ENCODE measurements around the gene DUXA. TPM values are rescaled to one million over a fixed set of nuclear protein-coding genes. Genes with fewer than 3 reads are reported as not detected.
"Not testable (repeated sequence)": the region's sequence is repeated elsewhere in the genome, so short reads cannot be mapped to it uniquely, and the experiment has no call there.

The DUXA gene
- total RNA-seq (2014; rRNA removed; shearing (Covaris generic)), result not detected in 2 replicates

- Histone ChIP-seq H3K27me3 (replicated peaks) (no peaks in the 10 kb centered on the region), H3K4me1 (replicated peaks) (no peaks in the 10 kb centered on the region), H3K27ac (no peak within 1 kb of the TSS), H3K4me3 (no peak within 1 kb of the TSS), H3K36me3 (no peaks in the 10 kb centered on the region), H3K9me3 (replicated peaks) (peaks cover 3% of the 10 kb centered on the region; the same call in 1 of the 2 replicates)
- DNase-seq (ENCODE audit: low read depth in 1 of 2, low spot score in 2 of 2), result no peak
These were observed at the start of gene DUXA for GRCh38 chr19:57167385-57167784. TSS of gene DUXA (minus strand) at chr19:57167485. CDS start at chr19:57167443, 42 bp downstream.

GRCh38 chr19:57212109-57212508 lies 44.8 kb upstream of the DUXA start:
- DNase-seq (ENCODE audit: low read depth in 1 of 2, low spot score in 2 of 2), result no peak
- H3K36me3 ChIP-seq, result peaks cover 79% of the 10 kb centered on the region

GRCh38 chr19:57210381-57210780 lies 43.1 kb upstream of the DUXA start:
- Histone ChIP-seq H3K4me1 (replicated peaks) (no peaks in the 10 kb centered on the region), H3K27me3 (replicated peaks) (no peaks in the 10 kb centered on the region), H3K9me3 (replicated peaks) (0 out of 2 replicates have a peak, but pooled peaks cover 5% of the 10 kb centered on the region), H3K4me3 (no peak overlapping the region), H3K36me3 (peaks cover 90% of the 10 kb centered on the region), H3K27ac (no peak overlapping the region)
- no peak for DNase-seq (ENCODE audit: low read depth in 1 of 2, low spot score in 2 of 2)

More at GRCh38 chr19:57212109-57212508, 44.8 kb upstream of the DUXA start:
- H3K4me1 ChIP-seq (replicated peaks), result no peaks in the 10 kb centered on the region
- no peak overlapping the region for H3K27ac ChIP-seq
- no peak overlapping the region for H3K4me3 ChIP-seq
- H3K9me3 ChIP-seq (replicated peaks), result 0 out of 2 replicates have a peak, but pooled peaks cover 5% of the 10 kb centered on the region
- no peaks in the 10 kb centered on the region for H3K27me3 ChIP-seq (replicated peaks)

GRCh38 chr19:57202160-57202559 lies 34.9 kb upstream of the DUXA start:
- H3K4me3 ChIP-seq, result no peak overlapping the region
- no peaks in the 10 kb centered on the region for H3K9me3 ChIP-seq (replicated peaks)
- peaks cover 84% of the 10 kb centered on the region for H3K36me3 ChIP-seq
- H3K27me3 ChIP-seq (replicated peaks), result no peaks in the 10 kb centered on the region
- H3K4me1 ChIP-seq (replicated peaks), result no peaks in the 10 kb centered on the region
- no peak for DNase-seq (ENCODE audit: low read depth in 1 of 2, low spot score in 2 of 2)
- H3K27ac ChIP-seq, result no peak overlapping the region

- H3K36me3 ChIP-seq, result peaks cover 87% of the 10 kb centered on the region
- not testable (repeated sequence) for H3K4me3 ChIP-seq; H3K27ac ChIP-seq; H3K9me3 ChIP-seq (replicated peaks); H3K27me3 ChIP-seq (replicated peaks); DNase-seq (ENCODE audit: low read depth in 1 of 2, low spot score in 2 of 2); H3K4me1 ChIP-seq (replicated peaks)
These were observed 30.6 kb upstream of the DUXA start for GRCh38 chr19:57197874-57198273.

GRCh38 chr19:57192993-57193392 lies 25.7 kb upstream of the DUXA start:
- DNase-seq (ENCODE audit: low read depth in 1 of 2, low spot score in 2 of 2), result no peak
- peaks cover 8% of the 10 kb centered on the region for H3K4me1 ChIP-seq (replicated peaks)
- no peak overlapping the region for H3K27ac ChIP-seq
- peak overlapping the region; percentile 79 for H3K4me3 ChIP-seq
- no peaks in the 10 kb centered on the region for H3K27me3 ChIP-seq (replicated peaks)
- H3K36me3 ChIP-seq, result peaks cover 63% of the 10 kb centered on the region
- H3K9me3 ChIP-seq (replicated peaks), result peaks cover 10% of the 10 kb centered on the region

- Histone ChIP-seq H3K4me3 (peak overlapping the region; percentile 79), H3K9me3 (replicated peaks) (peaks cover 10% of the 10 kb centered on the region), H3K36me3 (peaks cover 54% of the 10 kb centered on the region), H3K27me3 (replicated peaks) (no peaks in the 10 kb centered on the region), H3K27ac (peak overlapping the region; percentile 53), H3K4me1 (replicated peaks) (peaks cover 8% of the 10 kb centered on the region)
- DNase-seq (ENCODE audit: low read depth in 1 of 2, low spot score in 2 of 2), result peak in 1 of 2 experiments; percentile 7
These were observed 24.8 kb upstream of the DUXA start for GRCh38 chr19:57192077-57192420.

GRCh38 chr19:57191141-57192076 lies 24.1 kb upstream of the DUXA start, which contains the start of gene ZNF264:
TSS of gene ZNF264 (plus strand) at chr19:57191500. CDS start at chr19:57191914, 414 bp downstream.
- peak; percentile 84 to 87 for DNase-seq (ENCODE audit: low read depth in 1 of 2, low spot score in 2 of 2)

GRCh38 chr19:57190301-57190700 lies 23.0 kb upstream of the DUXA start:
- Histone ChIP-seq H3K9me3 (replicated peaks) (peaks cover 10% of the 10 kb centered on the region), H3K27ac (no peak overlapping the region), H3K27me3 (replicated peaks) (no peaks in the 10 kb centered on the region), H3K36me3 (peaks cover 36% of the 10 kb centered on the region), H3K4me3 (no peak overlapping the region), H3K4me1 (replicated peaks) (peaks cover 8% of the 10 kb centered on the region)
- no peak for DNase-seq (ENCODE audit: low read depth in 1 of 2, low spot score in 2 of 2)

More at GRCh38 chr19:57191141-57192076, 24.1 kb upstream of the DUXA start, which contains the start of gene ZNF264:
- Histone ChIP-seq H3K36me3 (peaks cover 47% of the 10 kb centered on the region), H3K27me3 (replicated peaks) (no peaks in the 10 kb centered on the region), H3K9me3 (replicated peaks) (peaks cover 10% of the 10 kb centered on the region), H3K4me3 (peak within 1 kb of the TSS; percentile 79), H3K27ac (peak within 1 kb of the TSS; percentile 53), H3K4me1 (replicated peaks) (peaks cover 8% of the 10 kb centered on the region)

GRCh38 chr19:57171551-57172081 lies 4.3 kb upstream of the DUXA start:
- Histone ChIP-seq H3K36me3 (no peaks in the 10 kb centered on the region), H3K4me1 (replicated peaks) (no peaks in the 10 kb centered on the region), H3K27ac (no peak overlapping the region), H3K4me3 (no peak overlapping the region), H3K9me3 (replicated peaks) (no peaks in the 10 kb centered on the region; the same call in 1 of the 2 replicates), H3K27me3 (replicated peaks) (no peaks in the 10 kb centered on the region)
- no peak for DNase-seq (ENCODE audit: low read depth in 1 of 2, low spot score in 2 of 2)

GRCh38 chr19:57165846-57166245 lies 1.4 kb downstream of the DUXA start:
- DNase-seq (ENCODE audit: low read depth in 1 of 2, low spot score in 2 of 2), result no peak

GRCh38 chr19:57161985-57162539 lies 5.2 kb downstream of the DUXA start:
- no peaks in the 10 kb centered on the region for H3K27me3 ChIP-seq (replicated peaks)
- no peaks in the 10 kb centered on the region for H3K36me3 ChIP-seq
- DNase-seq (ENCODE audit: low read depth in 1 of 2, low spot score in 2 of 2), result no peak
- no peaks in the 10 kb centered on the region for H3K4me1 ChIP-seq (replicated peaks)
- H3K4me3 ChIP-seq, result no peak overlapping the region
- peaks cover 11% of the 10 kb centered on the region; the same call in 1 of the 2 replicates for H3K9me3 ChIP-seq (replicated peaks)
- H3K27ac ChIP-seq, result no peak overlapping the region

More at GRCh38 chr19:57165846-57166245, 1.4 kb downstream of the DUXA start:
- H3K9me3 ChIP-seq (replicated peaks), result peaks cover 3% of the 10 kb centered on the region; the same call in 1 of the 2 replicates
- no peak overlapping the region for H3K4me3 ChIP-seq
- no peaks in the 10 kb centered on the region for H3K36me3 ChIP-seq
- H3K27me3 ChIP-seq (replicated peaks), result no peaks in the 10 kb centered on the region
- H3K27ac ChIP-seq, result no peak overlapping the region
- H3K4me1 ChIP-seq (replicated peaks), result no peaks in the 10 kb centered on the region

- Histone ChIP-seq H3K9me3 (replicated peaks) (peaks cover 4% of the 10 kb centered on the region; the same call in 1 of the 2 replicates), H3K4me1 (replicated peaks) (no peaks in the 10 kb centered on the region), H3K27ac (no peak overlapping the region), H3K4me3 (no peak overlapping the region), H3K36me3 (no peaks in the 10 kb centered on the region), H3K27me3 (replicated peaks) (no peaks in the 10 kb centered on the region)
- no peak for DNase-seq (ENCODE audit: low read depth in 1 of 2, low spot score in 2 of 2)
These were observed 14.4 kb downstream of the DUXA start for GRCh38 chr19:57152921-57153320.

Measured in SJSA1 (cell line).